DMS79 (cell line): ENCODE measurements around the gene CCDC12.

Experiments used
- DNase-seq: peaks from one replicate; lab custom pipeline; 2025; lab: John Stamatoyannopoulos, UW

The CCDC12 gene

GRCh38 chr3:47007482-47008233 is 31.1 kb upstream of the CCDC12 start:
- DNase-seq, result no peak

DNA sequence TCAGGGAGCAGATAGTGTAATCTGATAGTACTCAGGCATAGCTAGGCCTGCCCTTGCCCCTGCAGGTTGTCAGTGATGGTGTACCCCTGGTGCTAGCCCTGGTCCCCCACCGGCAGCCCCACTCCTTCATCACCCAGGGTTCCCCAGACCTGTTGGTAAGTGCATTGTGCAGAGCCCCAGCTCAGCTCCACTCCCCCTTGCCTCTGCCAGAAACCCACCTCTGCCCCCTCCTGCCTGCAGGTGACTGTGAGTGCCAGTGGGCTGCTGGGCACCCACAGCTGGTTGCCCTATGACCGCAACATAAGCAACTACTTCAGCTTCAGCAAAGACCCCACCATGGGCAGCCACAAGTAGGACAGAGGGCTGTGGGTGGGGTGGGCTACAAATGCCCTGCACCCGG is 30.5 kb upstream of the CCDC12 start:
- DNase-seq, result no peak

GRCh38 chr3:47006145-47006651 is 29.7 kb upstream of the CCDC12 start:
- no peak for DNase-seq

- DNase-seq, result no peak
These were observed 28.9 kb upstream of the CCDC12 start for GRCh38 chr3:47005212-47006144.

DNA sequence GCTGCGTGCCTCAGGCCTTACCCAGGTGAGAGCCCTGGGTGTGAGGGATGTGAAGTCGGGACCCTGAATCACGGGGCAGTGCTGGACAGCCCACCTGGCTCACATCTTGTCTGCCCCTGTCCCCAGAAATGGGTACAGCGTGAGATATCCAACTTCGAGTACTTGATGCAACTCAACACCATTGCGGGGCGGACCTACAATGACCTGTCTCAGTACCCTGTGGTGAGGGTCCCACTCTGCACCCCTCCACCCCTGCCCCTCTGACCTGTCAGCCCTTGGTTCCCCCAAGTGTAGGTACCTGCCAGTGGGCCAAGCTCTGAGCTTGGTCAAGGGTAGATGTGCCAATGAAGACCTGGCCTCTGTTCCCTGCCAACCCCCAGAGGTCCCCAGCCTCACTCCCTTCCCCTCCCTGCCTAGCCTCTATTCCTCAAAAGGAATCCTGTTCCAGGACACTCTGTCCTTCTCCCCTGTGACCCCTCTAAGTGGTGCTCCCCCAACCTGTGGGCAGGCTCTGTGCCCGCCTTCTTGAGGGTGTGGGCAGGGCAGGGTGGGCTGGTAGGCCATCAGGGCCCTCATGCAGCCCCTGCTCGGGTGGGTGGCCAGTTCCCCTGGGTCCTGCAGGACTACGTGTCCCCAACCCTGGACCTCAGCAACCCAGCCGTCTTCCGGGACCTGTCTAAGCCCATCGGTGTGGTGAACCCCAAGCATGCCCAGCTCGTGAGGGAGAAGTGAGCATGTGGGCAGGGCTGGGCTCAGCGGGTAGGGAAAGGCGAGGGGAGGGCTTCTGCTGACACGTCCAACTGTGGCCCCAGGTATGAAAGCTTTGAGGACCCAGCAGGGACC is 28.0 kb upstream of the CCDC12 start:
- no peak for DNase-seq

DNA sequence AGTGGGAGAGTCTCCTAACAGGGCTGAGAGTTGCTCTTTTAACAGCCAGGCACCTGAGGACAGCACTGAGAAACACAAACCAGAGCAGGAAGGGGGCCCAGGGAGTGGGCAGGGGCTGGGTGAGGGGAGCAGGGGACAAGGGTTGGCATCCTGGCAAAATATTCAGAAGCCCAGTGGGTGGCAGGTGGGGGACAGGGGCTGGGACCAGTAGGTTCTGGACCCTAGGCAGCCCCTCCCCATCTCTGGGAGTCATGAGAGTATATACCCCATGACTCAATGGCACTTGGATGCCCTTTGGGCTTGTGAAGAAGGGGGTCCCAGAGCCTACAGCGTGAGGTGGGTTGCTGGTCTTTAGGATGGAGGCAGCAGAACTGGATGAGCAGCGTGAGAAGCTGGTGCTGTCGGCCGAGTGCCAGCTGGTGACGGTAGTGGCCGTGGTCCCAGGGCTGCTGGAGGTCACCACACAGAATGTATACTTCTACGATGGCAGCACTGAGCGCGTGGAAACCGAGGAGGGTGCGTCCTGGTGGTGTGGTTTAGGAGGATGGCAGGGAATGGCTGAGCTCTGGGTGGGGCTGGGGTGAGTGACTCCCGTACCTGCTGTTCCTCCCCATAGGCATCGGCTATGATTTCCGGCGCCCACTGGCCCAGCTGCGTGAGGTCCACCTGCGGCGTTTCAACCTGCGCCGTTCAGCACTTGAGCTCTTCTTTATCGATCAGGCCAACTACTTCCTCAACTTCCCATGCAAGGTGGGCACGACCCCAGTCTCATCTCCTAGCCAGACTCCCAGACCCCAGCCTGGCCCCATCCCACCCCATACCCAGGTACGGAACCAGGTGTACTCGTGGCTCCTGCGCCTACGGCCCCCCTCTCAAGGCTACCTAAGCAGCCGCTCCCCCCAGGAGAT is 27.2 kb upstream of the CCDC12 start:
- no peak for DNase-seq

DNA sequence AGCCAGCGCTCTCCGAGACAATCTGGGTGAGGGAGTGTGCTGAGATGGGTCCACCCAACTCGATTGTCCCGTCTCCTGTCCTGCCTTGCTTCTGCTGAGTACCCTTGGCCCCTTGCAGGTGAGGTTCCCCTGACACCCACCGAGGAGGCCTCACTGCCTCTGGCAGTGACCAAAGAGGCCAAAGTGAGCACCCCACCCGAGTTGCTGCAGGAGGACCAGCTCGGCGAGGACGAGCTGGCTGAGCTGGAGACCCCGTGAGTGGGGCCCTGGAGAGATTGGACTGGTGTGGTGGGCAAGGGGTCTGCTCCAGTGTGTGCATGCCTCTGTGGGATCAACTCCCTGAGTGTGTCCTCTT is 26.5 kb upstream of the CCDC12 start:
- no peak for DNase-seq

GRCh38 chr3:47002171-47003055 is 25.9 kb upstream of the CCDC12 start:
- DNase-seq, result no peak

GRCh38 chr3:47001731-47002170 is 25.2 kb upstream of the CCDC12 start:
- DNase-seq, result no peak

DNA sequence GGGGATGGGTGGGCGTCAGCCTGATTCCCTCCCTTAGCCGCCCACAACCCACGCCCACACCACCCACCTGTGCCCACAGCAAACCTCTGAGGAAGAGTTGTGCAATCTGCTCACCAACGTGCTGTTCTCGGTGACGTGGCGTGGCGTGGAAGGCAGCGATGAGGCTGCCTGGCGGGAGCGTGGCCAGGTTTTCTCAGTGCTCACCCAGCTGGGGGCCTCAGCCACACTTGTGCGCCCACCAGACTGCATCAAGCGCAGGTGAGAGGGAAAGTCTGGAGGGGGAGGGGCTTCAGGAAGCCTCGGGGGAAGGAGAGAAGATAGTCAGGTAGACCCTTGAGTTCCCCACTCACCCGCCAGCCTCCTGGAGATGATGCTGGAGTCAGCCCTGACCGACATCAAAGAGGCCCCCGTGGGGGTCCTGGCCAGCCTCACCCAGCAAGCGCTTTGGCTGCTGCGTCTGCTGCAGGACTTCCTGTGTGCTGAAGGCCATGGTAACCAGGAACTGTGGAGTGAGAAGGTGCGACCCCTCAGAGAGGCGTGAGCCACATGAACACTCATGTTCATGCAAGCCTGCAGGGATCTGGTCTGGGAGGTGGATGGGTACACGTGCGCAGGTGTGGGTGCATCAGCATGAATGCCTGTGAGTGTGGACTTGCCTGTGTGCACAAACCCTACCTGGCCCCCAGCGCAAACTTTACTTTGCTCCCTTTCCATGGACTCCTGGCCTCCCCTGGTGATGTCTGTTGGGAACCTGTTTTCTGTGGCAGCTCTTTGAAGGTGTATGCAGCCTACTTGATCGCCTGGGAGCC is 24.6 kb upstream of the CCDC12 start:
- no peak for DNase-seq

DNA sequence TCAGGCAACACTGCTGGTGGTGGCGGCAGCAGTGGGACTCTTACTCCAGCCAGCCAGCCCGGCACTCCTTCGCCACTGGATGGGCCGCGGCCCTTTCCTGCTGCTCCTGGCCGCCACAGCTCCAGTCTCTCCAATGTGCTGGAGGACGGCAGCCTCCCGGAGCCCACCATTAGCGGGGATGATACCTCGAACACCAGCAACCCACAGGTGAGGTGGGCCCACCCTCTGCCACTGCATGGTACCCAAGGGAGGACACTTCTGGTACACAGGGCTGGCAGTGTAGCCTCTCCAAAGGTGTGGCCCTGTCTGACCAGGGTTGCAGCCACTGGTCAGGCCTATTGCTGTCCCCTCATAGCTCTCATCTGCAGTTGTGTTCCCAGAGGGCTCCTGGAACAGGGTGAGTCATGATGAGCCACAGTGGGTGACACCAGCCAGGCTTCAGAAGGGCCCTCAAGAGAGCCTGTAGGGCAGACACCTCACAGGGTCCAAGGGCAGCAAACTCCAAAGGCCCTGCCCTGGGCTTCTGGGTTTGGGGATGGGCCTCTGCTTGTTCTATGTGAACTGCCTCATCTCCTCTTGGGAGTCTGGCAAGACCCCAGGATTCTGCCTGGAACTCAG is 23.8 kb upstream of the CCDC12 start:
- no peak for DNase-seq

DNA sequence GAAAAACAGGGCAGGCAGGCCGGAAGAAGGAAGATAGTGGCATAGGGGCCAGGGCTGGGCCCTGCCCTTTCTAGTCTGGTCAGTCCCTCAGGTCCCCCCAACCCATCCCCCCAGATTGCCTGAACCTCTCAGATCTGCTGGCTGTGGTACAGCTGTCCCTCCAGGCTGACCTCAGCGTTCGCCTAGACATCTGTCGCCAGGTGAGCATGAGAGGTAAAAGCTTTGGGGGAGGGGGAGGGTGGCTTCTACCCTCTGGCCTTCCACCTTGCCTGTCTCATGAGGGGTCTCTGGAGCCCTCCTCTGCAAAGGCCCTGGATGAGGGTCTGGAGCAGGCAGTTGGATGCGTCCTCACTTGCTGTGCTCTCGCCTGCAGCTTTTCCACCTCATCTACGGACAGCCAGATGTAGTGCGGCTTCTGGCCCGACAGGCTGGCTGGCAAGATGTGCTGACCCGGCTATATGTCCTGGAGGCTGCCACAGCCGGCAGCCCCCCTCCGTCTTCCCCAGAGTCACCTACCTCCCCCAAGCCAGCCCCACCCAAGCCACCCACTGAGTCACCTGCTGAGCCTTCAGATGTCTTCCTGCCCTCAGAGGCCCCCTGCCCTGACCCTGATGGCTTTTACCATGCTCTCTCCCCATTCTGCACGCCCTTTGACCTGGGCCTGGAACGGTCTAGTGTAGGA is 23.1 kb upstream of the CCDC12 start:
- no peak for DNase-seq

GRCh38 chr3:46998852-46999515 is 22.4 kb upstream of the CCDC12 start:
- no peak for DNase-seq

- no peak for DNase-seq
These were observed 21.7 kb upstream of the CCDC12 start for GRCh38 chr3:46998121-46998851.

DNA sequence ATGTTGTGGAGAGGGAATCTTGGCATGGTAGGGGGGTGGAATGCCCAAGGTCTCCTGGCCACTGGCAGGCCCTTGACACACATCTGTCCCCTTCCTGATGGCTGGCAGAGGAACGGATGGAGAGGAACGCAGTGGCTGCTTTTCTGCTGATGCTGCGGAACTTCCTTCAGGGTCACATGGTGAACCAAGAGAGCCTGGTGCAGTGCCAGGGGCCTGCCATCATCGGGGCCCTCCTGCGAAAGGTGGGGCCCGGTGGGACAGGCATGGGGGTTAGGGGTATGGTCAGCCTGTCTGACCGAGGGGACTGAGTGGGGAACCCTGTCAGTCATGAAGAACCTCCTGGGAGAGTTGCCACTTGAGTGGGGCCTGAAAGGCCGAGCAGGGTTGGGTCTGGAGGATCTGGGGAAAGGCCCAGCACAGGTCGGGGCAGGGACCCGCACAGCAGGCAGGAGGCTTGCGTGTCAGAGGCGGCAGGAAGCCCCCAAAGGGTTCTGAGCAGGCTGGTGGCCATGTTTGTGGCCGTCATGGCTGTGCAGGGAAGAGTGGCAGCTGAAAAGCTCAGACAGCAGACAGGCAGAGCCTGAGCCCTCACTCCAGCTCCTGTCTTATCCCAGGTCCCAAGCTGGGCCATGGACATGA is 21.0 kb upstream of the CCDC12 start:
- no peak for DNase-seq

GRCh38 chr3:46996689-46997452 is 20.3 kb upstream of the CCDC12 start:
- no peak for DNase-seq
